MM.1S (cell line): ENCODE results near the gene TSPO2.

Experiments used
- DNase-seq: peaks from one replicate; pipeline ENCODE4 v3.0.0-alpha.2; 2015
- H2AFZ ChIP-seq: fragments of 300-600 bp; sonication (generic); 2 replicates; pipeline ENCODE4 v1.6.0; 2016; ENCODE audit warnings: antibody characterized with exemption, low read length
- H3F3A ChIP-seq: fragments of 300-600 bp; sonication (generic); 2 replicates; pipeline ENCODE4 v1.6.1; 2016; ENCODE audit warnings: mild to moderate bottlenecking, antibody characterized with exemption, low read length, moderate library complexity, mixed read lengths; ENCODE audit not compliant: insufficient read depth
- H3K27ac ChIP-seq: fragments of 300-600 bp; sonication (generic); 2 replicates; pipeline ENCODE4 v1.5.1; 2016; ENCODE audit warnings: mild to moderate bottlenecking, low read length
- H3K27me3 ChIP-seq: fragments of 300-600 bp; sonication (generic); replicated peaks from 2 replicates; pipeline ENCODE4 v1.6.0; 2016; ENCODE audit warnings: low read length; ENCODE audit not compliant: insufficient read depth
- H3K36me3 ChIP-seq: fragments of 300-600 bp; sonication (generic); replicated peaks from 2 replicates; pipeline ENCODE4 v1.6.1; 2016; ENCODE audit warnings: mild to moderate bottlenecking, low read length, mixed read lengths; ENCODE audit not compliant: insufficient read depth
- H3K4me1 ChIP-seq: fragments of 300-600 bp; sonication (generic); 2 replicates; pipeline ENCODE4 v1.6.1; 2016; ENCODE audit warnings: low read length, mixed read lengths
- H3K4me2 ChIP-seq: fragments of 300-600 bp; sonication (generic); 2 replicates; pipeline ENCODE4 v1.6.0; 2016; ENCODE audit warnings: low read depth, low read length
- H3K4me3 ChIP-seq: fragments of 300-600 bp; sonication (generic); 2 replicates; pipeline ENCODE4 v1.5.1; 2016; ENCODE audit warnings: low read length, mixed read lengths
- H3K79me2 ChIP-seq: fragments of 300-600 bp; sonication (generic); 2 replicates; pipeline ENCODE4 v1.6.1; 2016; ENCODE audit warnings: mixed run types, low read length, mixed read lengths
- H3K9ac ChIP-seq: fragments of 300-600 bp; sonication (generic); 2 replicates; pipeline ENCODE4 v1.6.1; 2016; ENCODE audit warnings: low read length, mixed read lengths
- H3K9me2 ChIP-seq: fragments of 300-600 bp; sonication (generic); replicated peaks from 2 replicates; pipeline ENCODE4 v1.6.1; 2016; ENCODE audit warnings: mild to moderate bottlenecking, low read length, mixed read lengths; ENCODE audit not compliant: insufficient read depth
- H3K9me3 ChIP-seq: fragments of 300-600 bp; sonication (generic); replicated peaks from 2 replicates; pipeline ENCODE4 v1.6.1; 2016; ENCODE audit warnings: mild to moderate bottlenecking, low read length, mixed read lengths; ENCODE audit not compliant: insufficient read depth
- H4K20me1 ChIP-seq: fragments of 300-600 bp; sonication (generic); 2 replicates; pipeline ENCODE4 v1.6.1; 2016; ENCODE audit warnings: mild to moderate bottlenecking, low read length, moderate library complexity, mixed read lengths; ENCODE audit not compliant: insufficient read depth
- CTCF ChIP-seq: fragments of 300-600 bp; sonication (generic); IDR thresholded peaks from 2 replicates; pipeline ENCODE4 v1.5.1; 2016; ENCODE audit warnings: antibody characterized with exemption, low read length, mixed read lengths
- EZH2 ChIP-seq: fragments of 300-600 bp; sonication (generic); optimal IDR thresholded peaks from 2 replicates; pipeline ENCODE3; 2017; ENCODE audit warnings: low read depth, mild to moderate bottlenecking, antibody characterized with exemption, low read length, mixed read lengths
- EZH2phosphoT487 ChIP-seq: fragments of 300-600 bp; sonication (generic); IDR thresholded peaks from 2 replicates; pipeline ENCODE4 v1.6.1; 2018; ENCODE audit warnings: antibody characterized with exemption, low read length

Gene TSPO2

GRCh38 chr6:41083072-41083471, 40.8 kb downstream of the TSPO2 start:
- Histone ChIP-seq H2AFZ (no peak overlapping the region), H4K20me1 (no peaks in the 10 kb centered on the region), H3K79me2 (peaks cover 65% of the 10 kb centered on the region), H3K4me3 (no peak overlapping the region), H3K9ac (no peak overlapping the region), H3K27me3 (no peaks in the 10 kb centered on the region), H3F3A (no peaks in the 10 kb centered on the region), H3K27ac (no peak overlapping the region), H3K9me3 (no peaks in the 10 kb centered on the region), H3K36me3 (peaks cover 17% of the 10 kb centered on the region), H3K4me2 (no peak overlapping the region), H3K4me1 (0 out of 2 replicates have a peak, but pooled peaks cover 3% of the 10 kb centered on the region), H3K9me2 (no peaks in the 10 kb centered on the region)
- TF ChIP-seq CTCF: no peak
- TF ChIP-seq EZH2phosphoT487: no peak
- TF ChIP-seq EZH2: no peak
- DNase-seq: no peak

- no peaks in the 10 kb centered on the region for H4K20me1 ChIP-seq
- no peak for DNase-seq
- H3K36me3 ChIP-seq: peaks cover 9% of the 10 kb centered on the region
- no peak overlapping the region for H3K9ac ChIP-seq
- no peak overlapping the region for H3K4me2 ChIP-seq
- H3K9me2 ChIP-seq: no peaks in the 10 kb centered on the region
- TF ChIP-seq EZH2phosphoT487 (no peak), EZH2 (no peak), CTCF (no peak)
- H3K79me2 ChIP-seq: peaks cover 45% of the 10 kb centered on the region
- H3F3A ChIP-seq: no peaks in the 10 kb centered on the region
- no peaks in the 10 kb centered on the region for H3K4me1 ChIP-seq
- H3K9me3 ChIP-seq: no peaks in the 10 kb centered on the region
- H3K27ac ChIP-seq: no peak overlapping the region
- no peak overlapping the region for H2AFZ ChIP-seq
- H3K4me3 ChIP-seq: no peak overlapping the region
- no peaks in the 10 kb centered on the region for H3K27me3 ChIP-seq
Measured at GRCh38 chr6:41085182-41085581, 42.9 kb downstream of the TSPO2 start.

- Histone ChIP-seq H3K79me2 (peaks cover 15% of the 10 kb centered on the region), H3K4me1 (no peaks in the 10 kb centered on the region), H3K27ac (no peak overlapping the region), H3K27me3 (no peaks in the 10 kb centered on the region), H3K9me3 (no peaks in the 10 kb centered on the region), H3K9me2 (no peaks in the 10 kb centered on the region), H3F3A (no peaks in the 10 kb centered on the region), H3K36me3 (peaks cover 14% of the 10 kb centered on the region), H4K20me1 (no peaks in the 10 kb centered on the region), H3K4me3 (no peak overlapping the region), H2AFZ (no peak overlapping the region), H3K9ac (no peak overlapping the region), H3K4me2 (no peak overlapping the region)
- TF ChIP-seq EZH2 (no peak), CTCF (no peak), EZH2phosphoT487 (no peak)
- DNase-seq: no peak
Measured at GRCh38 chr6:41088451-41088850, 46.2 kb downstream of the TSPO2 start.
